GM12873 (cell line): ENCODE data around the gene IGFL3.

Source experiments
- TF ChIP-seq, protein P1 (sequence below): IDR thresholded peaks from 2 replicates; pipeline ENCODE4 v1.5.1; 2012; ENCODE audit warnings: low read depth, mild to moderate bottlenecking, moderate library complexity, low read length, control low read depth; ENCODE audit not compliant: insufficient read depth; ENCODE audit errors: missing control alignments

IGFL3 gene

GRCh38 chr19:46081928-46082727 is 42.4 kb downstream of the IGFL3 start:
- TF ChIP-seq, protein P1, sequence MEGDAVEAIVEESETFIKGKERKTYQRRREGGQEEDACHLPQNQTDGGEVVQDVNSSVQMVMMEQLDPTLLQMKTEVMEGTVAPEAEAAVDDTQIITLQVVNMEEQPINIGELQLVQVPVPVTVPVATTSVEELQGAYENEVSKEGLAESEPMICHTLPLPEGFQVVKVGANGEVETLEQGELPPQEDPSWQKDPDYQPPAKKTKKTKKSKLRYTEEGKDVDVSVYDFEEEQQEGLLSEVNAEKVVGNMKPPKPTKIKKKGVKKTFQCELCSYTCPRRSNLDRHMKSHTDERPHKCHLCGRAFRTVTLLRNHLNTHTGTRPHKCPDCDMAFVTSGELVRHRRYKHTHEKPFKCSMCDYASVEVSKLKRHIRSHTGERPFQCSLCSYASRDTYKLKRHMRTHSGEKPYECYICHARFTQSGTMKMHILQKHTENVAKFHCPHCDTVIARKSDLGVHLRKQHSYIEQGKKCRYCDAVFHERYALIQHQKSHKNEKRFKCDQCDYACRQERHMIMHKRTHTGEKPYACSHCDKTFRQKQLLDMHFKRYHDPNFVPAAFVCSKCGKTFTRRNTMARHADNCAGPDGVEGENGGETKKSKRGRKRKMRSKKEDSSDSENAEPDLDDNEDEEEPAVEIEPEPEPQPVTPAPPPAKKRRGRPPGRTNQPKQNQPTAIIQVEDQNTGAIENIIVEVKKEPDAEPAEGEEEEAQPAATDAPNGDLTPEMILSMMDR: peak; percentile 77

DNA sequence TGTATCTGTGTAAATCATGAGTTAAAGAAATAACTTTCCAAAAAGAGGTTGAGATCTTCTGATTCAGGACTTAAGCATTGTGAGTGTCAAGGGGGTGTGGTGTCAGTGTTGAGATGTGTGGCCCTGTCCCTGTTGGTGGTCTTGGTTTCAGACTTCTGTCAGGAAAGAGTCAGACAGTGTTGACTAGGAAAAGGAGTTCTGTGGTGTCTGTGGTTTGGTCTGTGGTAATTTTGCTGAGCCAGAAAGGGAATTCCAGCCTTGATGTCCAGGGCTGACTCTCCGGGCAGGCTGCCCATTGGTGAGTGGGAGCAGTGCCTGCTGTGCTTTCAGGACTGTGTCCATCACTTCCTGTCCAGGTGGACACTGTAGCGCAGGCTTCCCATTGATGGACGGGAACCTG is 43.9 kb downstream of the IGFL3 start:
- TF ChIP-seq, protein P1: no peak

GRCh38 chr19:46079576-46079975 is 44.9 kb downstream of the IGFL3 start:
- TF ChIP-seq, protein P1: no peak

- TF ChIP-seq, protein P1: peak; percentile 65
Measured at GRCh38 chr19:46078573-46079332, 45.7 kb downstream of the IGFL3 start.

- TF ChIP-seq, protein P1: no peak
Measured at GRCh38 chr19:46077815-46078167, 46.7 kb downstream of the IGFL3 start.

- TF ChIP-seq, protein P1: peak; percentile 76
Measured at GRCh38 chr19:46076951-46077814, 47.3 kb downstream of the IGFL3 start.
